Measurements from ENCODE around the gene AHI1.

AHI1 gene

GRCh38 chr6:135304883-135305282 lies 192.7 kb downstream of the AHI1 start:
- no peak for DNase-seq (ENCODE audit: low read depth in 1 of 2, low spot score in 1 of 2)

DNA sequence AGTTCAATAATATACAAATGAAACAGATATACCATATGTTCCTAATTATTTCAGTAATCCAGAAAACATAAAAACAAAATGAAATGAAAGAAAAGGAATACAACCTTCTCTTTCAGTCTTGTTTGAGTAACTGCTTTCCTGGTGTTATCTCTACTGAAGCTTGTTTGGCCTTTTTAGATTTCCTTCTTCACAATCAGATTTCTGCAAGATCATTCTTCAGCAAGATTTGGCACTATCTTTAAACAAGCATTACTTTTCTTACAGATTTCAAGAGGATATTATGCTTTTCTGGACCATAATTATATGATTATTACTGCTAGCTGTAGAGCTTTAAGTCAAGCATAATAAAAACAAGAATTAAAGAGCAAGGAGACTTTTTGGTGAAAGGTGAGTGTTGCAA lies 196.2 kb downstream of the AHI1 start:
- no peak for DNase-seq (ENCODE audit: low read depth in 1 of 2, low spot score in 1 of 2)

DNA sequence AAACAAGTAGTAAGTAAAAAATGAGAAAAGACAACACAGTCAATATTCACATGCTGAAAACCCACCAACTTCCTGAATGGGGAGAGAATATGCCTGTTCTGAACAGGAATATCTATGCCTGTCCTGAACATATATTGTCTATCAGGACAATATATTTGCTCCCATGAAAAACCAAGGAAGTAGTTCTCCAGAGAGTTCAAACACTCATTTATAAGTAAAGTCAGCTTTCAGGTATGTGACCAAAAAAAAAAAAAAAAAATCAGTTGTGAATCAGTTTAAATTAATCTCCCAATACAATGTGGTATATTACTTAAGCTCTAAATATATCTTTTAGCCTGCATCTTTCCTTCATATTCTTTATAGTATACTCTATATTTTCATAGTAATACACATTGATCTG lies 197.0 kb downstream of the AHI1 start:
- DNase-seq (ENCODE audit: low read depth in 1 of 2, low spot score in 1 of 2), result no peak

DNA sequence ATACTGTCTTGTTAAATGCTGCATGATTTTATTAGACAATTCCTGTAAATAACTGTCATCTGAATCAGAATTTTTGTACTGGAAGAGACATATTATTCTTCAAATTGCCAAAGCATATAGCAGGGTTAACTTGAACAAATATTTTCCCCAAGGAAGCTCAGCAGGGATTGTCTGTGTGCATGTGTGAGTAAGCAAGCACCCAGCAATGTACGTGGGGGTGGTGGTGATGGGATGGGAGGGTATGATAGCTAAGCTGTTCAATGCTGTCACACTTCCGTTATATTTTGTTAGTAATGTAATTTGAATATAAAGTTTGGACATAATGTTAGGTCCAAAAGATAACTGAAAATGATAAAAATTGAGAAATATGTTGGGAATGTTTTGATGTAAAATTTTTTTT lies 198.3 kb downstream of the AHI1 start:
- no peak for DNase-seq (ENCODE audit: low read depth in 1 of 2, low spot score in 1 of 2)

DNA sequence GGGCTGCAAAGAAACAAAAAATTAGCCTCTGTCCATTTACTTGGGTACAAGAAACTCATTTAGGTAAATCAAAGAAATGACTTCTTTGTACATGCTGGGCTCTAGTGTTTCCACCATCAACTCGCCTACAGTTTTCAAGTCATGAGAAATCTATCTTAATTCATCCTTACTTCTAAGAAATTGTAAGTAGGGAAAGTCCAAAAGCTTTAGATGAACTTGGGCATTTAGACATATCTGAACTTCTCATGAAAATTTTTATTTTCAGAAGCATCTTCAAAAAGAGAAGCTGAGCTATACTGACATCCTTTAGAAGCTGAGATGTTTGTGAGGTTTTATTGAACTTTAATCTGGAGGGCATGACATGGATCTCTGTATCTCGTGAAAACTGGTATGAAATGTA lies 199.1 kb downstream of the AHI1 start:
- no peak for DNase-seq (ENCODE audit: low read depth in 1 of 2, low spot score in 1 of 2)

DNA sequence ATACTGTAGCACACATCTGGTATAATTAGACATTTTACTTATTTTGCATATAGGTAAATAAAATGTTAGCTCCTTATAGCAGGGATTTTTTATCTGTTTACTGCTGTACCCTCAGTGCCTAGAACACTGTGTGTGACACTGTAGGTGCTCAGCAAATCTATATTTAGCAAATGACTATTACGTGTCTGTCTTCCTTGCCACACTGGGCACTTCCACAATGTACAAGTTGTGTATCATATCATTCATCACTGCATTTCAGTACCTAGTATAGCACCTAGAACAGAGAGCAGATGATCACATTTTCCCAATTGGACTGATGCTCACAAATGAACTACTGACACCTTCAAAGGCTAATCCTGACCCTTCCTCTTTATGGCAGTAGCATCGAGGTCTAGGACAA lies 200.8 kb downstream of the AHI1 start:
- DNase-seq (ENCODE audit: low read depth in 1 of 2, low spot score in 1 of 2), result no peak

DNA sequence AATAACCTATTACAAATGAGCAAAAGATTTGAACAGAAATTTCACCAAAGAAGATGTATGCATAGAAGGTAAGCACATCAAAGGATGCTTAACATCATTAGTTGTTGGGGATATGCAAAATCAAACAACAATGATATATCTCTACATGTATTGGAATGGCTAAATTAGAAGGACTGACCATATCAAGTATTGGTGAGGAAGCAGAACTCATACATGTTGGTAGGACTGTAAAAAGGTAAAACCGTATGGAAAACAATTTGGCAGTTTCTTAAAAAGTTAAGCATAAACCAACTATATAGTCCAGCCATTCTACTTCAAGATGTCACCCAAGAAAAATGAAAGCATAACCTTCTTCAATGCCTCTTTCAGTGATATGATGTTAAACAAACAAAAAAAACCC lies 202.5 kb downstream of the AHI1 start:
- DNase-seq (ENCODE audit: low read depth in 1 of 2, low spot score in 1 of 2), result no peak

GRCh38 chr6:135291288-135292076 lies 206.1 kb downstream of the AHI1 start:
- no peak for DNase-seq (ENCODE audit: low read depth in 1 of 2, low spot score in 1 of 2)

GRCh38 chr6:135289816-135290215 lies 207.7 kb downstream of the AHI1 start:
- DNase-seq (ENCODE audit: low read depth in 1 of 2, low spot score in 1 of 2), result no peak

- DNase-seq (ENCODE audit: low read depth in 1 of 2, low spot score in 1 of 2), result no peak
Measured at GRCh38 chr6:135286962-135287538, 210.5 kb downstream of the AHI1 start.

DNA sequence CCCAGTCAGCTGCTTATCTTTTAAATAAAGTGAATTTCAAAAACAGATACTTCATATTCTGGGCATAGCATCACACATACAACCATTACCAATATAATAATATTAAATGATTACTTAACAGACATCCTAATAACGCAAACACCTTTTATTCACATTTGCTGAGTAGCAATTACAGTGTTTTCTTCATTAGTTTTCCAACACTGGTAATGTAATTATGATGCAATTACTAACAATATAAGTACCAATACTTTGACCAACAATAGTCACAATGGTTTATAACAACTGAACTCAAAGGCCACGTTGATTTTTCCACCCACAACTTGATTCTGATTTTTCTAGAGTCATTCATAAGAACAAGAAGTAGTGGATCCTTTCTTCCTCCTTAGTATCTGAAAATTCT lies 212.4 kb downstream of the AHI1 start:
- no peak for DNase-seq (ENCODE audit: low read depth in 1 of 2, low spot score in 1 of 2)

- no peak for DNase-seq (ENCODE audit: low read depth in 1 of 2, low spot score in 1 of 2)
Measured at GRCh38 chr6:135283926-135284325, 213.6 kb downstream of the AHI1 start.

GRCh38 chr6:135282395-135282794 lies 215.1 kb downstream of the AHI1 start:
- no peak for DNase-seq (ENCODE audit: low read depth in 1 of 2, low spot score in 1 of 2)

- DNase-seq (ENCODE audit: low read depth in 1 of 2, low spot score in 1 of 2), result no peak
Measured at GRCh38 chr6:135281964-135282363, 215.6 kb downstream of the AHI1 start.

DNA sequence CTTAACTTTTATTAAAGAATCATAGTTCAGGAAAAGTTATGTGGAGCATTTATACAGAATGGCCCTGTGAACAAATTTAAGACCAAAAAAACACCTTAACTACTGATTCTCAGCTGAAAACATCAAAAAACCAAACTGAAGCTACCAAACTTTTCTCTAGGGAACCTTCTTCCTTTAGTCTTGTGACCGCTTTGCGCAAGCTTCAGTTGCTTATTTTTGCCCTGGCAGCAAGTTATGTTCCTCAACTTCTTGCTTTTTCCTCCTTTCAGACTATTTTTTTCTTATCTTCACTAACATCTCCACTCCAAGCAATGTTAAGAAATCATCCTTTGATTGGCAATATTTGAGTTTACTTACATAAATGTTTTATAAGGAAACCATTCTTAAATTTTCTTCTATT lies 216.3 kb downstream of the AHI1 start:
- DNase-seq (ENCODE audit: low read depth in 1 of 2, low spot score in 1 of 2), result no peak

DNA sequence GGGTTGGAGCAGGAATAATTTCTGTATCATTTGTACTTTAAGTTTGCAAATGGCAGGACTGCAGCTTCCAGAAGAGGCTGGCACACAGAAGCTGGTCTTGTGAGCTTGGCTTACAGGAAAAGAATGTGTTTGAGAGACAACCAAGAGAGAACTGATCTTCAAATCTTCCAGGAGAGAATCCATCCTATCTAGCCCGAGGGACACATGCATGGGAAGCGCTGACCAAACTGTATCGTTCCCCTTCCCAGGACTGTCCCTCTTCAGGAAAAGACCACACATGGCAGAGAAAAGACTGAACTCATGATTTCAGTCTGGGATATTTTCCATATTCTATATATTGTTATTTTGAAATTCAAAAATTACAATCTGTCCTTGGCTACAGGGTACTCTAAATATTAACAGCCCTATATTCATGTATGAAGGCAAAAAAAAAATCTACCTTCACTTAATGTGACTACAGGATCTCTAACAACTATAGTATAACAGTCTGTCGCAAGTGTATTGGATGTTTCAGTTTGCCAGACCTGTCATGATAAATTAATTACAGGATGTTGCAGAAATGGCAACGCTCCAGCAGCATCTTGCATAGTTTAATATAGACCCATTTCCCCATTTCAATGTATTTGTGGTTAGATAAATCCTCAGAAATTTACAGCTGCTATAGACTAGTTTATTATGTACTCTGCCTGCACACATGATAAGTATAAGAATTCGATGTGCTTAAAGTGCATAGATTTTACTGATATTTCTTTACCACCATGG lies 217.0 kb downstream of the AHI1 start:
- DNase-seq (ENCODE audit: low read depth in 1 of 2, low spot score in 1 of 2), result no peak

DNA sequence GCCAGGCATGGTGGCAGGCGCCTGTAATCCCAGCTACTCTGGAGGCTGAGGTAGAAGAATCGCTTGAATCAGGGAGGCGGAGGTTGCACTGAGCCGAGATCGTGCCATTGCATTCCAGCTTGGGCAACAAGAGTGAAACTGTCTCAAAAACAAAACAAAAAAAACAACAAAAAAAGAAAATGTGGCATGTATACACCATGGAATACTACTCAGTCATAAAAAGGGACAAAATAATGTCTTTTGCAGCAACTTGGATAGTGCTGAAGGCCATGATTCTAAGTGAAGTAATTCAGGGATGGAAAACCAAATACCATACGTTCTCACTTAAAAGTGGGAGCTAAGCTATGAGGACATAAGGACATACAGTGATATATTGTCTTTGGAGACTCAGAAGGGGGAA lies 220.1 kb downstream of the AHI1 start:
- DNase-seq (ENCODE audit: low read depth in 1 of 2, low spot score in 1 of 2), result no peak

DNA sequence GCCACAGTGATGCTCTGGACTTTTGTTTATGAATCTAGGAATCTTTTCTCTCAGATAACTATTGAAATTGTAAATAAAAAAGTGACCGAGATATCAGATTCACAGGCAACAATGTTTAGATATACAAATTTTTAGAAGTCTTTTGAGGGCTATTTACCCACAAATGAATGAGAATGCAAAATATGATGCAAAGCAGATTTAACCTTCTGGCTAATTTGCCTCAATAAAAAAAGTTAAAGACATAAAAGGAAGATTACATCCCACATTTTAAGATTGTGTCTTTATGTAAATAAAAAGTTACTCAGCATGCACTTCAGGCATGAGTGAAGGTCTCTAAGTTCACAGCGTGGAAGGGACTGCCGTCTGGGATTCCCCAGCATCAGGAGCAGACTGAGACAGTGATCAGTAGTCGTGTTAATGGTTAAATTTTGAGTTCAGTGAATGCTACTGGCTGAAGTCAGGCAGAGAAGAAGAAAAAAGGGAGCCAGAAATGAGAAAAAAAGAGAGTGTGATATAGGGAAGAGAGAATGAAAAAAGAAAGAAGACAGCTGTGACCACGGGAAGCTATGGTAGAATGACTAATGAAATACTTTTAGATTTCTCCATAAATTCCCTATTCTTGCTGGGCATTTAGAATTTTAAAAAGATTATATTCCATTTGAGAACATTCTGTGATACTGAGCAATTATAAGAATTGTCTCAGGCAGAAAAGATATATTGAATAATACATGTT lies 222.8 kb downstream of the AHI1 start:
- no peak for DNase-seq (ENCODE audit: low read depth in 1 of 2, low spot score in 1 of 2)

- no peak for DNase-seq (ENCODE audit: low read depth in 1 of 2, low spot score in 1 of 2)
Measured at GRCh38 chr6:135271626-135272025, 225.9 kb downstream of the AHI1 start.

DNA sequence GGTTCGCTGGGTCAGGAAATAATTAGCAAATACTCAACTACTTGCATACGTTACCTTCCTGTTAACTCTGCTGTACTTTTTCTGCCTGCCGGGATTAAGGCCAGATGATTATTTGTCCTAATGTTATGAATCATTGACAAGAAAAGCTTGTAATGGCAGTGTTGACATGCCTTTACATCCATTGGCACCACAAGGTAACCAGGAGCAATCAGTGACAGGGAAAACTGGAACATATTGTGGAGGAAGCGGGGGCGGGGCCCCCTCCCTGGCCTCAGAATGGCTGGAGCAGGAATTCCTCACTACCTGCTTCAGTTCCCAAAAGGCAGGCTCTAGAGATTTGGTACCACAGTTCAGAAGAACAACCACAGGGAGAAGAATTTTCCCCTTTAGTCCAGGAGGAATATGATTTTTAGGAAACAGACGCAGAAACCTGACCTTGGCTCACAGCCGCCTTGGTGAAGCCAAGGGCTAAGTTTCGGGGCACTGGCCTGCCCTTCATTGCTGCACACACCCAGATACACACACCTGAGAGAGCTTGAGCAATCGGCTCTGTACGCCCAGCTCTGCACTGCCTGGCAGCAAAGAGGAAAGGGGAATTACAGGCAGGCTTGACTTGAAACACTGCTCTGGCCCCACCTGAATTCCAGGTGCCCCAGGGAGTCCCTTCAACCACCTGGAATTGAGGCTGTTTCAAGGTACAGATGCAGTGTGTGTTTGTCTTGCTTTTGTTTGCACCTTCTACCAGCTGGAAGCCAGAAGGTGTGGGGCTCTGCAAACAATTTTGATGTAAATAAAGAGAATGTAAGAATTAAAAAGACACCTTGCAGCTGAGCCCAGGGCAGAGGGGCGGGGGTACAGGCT lies 226.6 kb downstream of the AHI1 start:
- no peak for DNase-seq (ENCODE audit: low read depth in 1 of 2, low spot score in 1 of 2)

GRCh38 chr6:135269481-135269891 lies 228.1 kb downstream of the AHI1 start:
- no peak for DNase-seq (ENCODE audit: low read depth in 1 of 2, low spot score in 1 of 2)
